GM12872 (cell line): ENCODE measurements around the gene PTPRN2.

Experiments used
- TF ChIP-seq, protein P1 (sequence below): IDR thresholded peaks from 3 replicates; pipeline ENCODE4 v1.5.1; 2011; ENCODE audit warnings: low read depth, mild to moderate bottlenecking, low read length, moderate library complexity; ENCODE audit not compliant: insufficient read depth

PTPRN2 gene

DNA sequence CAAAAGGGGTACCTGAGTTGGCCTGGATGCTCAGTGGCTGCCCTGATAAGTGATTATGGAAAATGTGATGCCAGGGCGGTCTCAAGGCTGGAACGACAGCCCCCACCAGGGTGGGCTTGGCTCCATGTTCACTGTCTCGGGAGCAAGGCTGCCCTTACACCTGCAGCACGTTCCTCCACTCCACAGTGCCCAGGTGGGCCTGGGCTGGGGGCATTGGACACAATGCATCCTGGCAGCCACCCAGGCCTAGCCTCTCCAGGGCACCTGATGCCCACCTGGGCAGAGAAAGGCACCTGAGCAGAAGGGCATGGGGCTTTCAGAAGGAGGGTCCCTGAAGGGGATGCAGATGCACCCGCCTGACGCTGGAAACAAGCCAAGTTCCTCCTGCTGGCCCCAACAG is 702.5 kb downstream of the PTPRN2 start:
- TF ChIP-seq, protein P1, sequence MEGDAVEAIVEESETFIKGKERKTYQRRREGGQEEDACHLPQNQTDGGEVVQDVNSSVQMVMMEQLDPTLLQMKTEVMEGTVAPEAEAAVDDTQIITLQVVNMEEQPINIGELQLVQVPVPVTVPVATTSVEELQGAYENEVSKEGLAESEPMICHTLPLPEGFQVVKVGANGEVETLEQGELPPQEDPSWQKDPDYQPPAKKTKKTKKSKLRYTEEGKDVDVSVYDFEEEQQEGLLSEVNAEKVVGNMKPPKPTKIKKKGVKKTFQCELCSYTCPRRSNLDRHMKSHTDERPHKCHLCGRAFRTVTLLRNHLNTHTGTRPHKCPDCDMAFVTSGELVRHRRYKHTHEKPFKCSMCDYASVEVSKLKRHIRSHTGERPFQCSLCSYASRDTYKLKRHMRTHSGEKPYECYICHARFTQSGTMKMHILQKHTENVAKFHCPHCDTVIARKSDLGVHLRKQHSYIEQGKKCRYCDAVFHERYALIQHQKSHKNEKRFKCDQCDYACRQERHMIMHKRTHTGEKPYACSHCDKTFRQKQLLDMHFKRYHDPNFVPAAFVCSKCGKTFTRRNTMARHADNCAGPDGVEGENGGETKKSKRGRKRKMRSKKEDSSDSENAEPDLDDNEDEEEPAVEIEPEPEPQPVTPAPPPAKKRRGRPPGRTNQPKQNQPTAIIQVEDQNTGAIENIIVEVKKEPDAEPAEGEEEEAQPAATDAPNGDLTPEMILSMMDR, result no peak

DNA sequence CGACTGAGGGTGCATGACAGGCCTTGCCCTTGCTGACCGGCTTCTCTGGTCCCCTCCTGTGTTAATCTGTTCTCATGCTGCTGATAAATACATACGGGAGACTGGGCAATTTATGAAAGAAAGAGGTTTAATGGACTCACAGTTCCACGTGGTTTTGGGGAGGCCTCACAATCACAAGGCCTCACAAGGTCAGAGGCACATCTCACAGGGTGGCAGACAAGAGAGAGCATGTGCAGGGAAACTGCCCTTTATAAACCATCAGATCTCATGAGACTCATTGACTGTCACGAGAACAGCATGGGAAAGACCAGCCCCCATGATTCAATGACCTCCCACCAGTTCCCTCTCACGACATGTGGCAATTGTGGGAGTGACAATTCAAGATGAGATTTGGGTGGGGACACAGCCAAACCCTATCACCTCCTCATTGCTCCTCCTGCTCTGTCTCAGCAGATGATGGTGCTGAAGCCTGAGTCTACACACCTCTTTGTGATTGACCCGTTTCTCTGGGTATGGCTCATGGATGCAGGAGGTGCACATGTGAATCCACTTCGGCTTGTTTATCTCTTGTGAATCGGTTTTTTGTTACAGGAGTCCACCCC is 703.1 kb downstream of the PTPRN2 start:
- TF ChIP-seq, protein P1, result no peak

DNA sequence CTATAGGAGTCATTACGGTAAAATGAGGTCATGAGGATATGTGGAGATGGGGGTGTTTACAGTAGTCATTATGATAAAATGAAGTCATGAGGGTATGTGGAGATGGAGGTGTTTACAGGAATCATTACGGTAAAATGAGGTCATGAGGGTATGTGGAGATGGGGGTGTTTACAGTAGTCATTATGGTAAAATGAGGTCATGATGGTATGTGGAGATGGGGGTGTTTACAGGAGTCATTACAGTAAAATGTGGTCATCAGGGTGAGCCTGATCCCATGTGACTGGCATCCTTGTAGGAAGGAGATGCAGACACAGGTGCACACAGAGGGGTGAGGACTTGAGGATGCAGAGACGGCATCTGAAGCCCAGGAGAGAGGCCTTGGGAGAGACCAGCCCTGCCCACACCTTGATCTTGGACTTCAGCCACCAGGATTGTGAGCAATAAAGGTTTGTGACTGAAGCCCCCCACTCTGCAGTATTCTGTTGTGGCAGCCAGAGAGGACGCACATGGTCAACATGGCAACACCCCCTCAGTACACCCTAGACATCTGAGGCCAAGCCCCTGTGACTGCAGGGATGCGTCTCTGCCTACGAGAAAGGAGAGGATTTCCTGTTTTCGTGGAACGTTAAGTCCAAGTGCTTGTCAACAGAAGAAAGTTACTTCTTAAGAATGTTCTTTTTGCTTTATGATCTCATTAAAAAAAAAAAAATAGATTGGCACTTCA is 706.4 kb downstream of the PTPRN2 start:
- TF ChIP-seq, protein P1, result no peak

DNA sequence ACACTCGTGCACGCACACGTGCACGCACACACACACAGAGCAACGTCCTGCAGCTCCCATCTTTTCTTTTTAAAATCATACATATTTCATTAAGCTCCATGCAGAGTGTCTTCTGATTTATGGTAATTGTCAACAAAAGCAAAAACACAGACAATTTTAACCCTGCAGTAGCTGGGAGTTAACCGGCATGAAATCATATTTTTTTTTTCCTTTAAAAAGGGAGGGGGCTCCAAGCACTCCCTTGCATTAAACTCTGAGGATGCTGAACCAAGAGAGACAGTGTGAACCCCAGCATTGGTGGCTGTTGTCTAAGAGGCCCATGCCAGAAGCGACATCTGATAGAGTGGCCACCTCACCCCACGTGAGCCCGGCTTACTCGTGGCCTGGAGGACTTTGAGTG is 708.2 kb downstream of the PTPRN2 start:
- TF ChIP-seq, protein P1, result no peak

DNA sequence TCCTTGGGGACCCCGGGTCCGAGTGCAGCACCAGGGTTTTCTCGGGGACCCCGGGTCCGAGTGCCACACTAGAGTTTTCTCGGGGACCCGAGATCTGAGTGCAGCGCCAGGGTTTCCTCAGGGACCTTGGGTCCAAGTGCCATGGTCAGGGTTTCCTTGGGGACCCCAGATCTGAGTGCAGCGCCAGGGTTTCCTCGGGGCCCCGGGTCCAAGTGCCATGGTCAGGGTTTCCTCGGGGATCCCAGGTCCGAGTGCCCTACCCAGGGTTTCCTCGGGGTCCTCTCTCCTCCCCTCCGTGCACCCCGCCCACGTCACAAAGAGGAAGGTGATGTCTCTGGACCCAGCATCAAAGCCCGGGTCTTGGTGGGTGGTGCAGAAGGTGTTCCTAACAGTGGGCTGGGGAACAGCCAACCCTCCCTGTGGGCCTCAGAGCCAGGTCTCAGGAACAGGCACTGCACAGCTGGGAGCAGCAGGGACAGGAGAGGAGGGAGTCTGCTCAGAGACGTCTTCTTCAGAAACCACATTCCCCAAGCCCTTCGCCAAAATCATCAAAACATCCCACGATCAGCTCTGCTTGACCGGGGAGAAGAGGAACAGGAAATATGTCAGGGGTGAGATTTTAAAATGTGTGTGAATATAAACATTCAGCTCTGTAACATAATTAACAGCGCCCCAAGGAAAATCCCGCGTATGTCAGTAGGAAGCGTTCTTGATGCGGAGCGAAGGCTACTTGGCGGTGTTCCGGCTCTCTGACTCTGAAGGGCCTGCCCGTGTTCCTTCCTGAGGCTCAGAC is 710.1 kb downstream of the PTPRN2 start:
- TF ChIP-seq, protein P1, result no peak

DNA sequence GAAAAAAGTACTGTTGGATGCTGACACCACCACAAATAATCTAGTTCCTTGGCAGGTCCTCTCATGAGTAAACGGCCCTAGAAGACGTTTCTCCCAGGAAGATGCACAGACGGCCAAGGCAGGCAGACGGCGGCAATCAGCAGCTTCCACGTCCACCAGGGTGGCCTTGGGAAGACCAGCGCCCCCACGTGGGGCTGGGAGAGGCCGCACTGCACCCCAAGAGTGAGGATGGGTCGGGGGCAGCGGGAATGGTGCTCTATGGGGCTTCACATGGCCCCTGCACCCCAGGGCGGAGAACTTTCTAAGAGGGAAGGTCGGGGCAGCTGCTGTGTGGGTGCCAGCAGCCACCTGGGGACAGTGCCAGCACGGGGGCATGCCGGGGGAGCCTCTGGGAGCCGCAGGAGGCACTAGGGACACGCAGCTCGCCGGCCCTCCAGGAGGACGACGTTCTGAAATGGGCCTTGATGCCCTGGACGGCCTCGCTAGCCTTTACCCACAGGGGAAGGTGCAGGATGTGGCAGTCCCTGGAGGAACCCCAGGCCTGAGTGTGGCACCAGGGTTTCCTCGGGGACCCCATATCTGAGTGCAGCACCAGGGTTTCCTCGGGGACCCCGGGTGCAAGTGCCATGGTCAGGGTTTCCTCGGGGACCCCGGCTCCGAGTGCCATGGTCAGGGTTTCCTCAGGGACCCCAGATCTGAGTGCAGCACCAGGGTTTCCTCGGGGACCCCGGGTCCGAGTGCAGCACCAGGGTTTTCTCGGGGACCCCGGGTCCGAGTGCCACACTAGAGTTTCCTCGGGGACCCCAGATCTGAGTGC is 710.9 kb downstream of the PTPRN2 start:
- TF ChIP-seq, protein P1, result no peak
